DOHH2 (cell line): ENCODE data around the gene RBM41.

Experiments used
- CTCF ChIP-seq: fragments of 200-600 bp; sonication (generic); IDR thresholded peaks from one replicate; pipeline ENCODE4 v1.5.1; 2014; ENCODE audit warnings: antibody characterized with exemption, mild to moderate bottlenecking, low read depth, low read length; ENCODE audit not compliant: poor library complexity, severe bottlenecking
- EZH2phosphoT487 ChIP-seq: fragments of 200-600 bp; sonication (generic); IDR thresholded peaks from 2 replicates; pipeline ENCODE4 v1.6.1; 2017; ENCODE audit warnings: borderline replicate concordance, mild to moderate bottlenecking, antibody characterized with exemption, low read length, moderate library complexity, mixed read lengths

- TF ChIP-seq CTCF = no peak
- TF ChIP-seq EZH2phosphoT487 = no peak
Observed at GRCh38 chrX:107054978-107055377, 63.6 kb downstream of the RBM41 start.
